GM19372 (cell line): Measurements from ENCODE around the gene HSD17B11.
"Not testable (repeated sequence)": the region's sequence is repeated elsewhere in the genome, so short reads cannot be mapped to it uniquely, and the experiment has no call there.

Experiments
- ATAC-seq: cut with Tn5 transposase; IDR thresholded peaks from one replicate; pipeline ENCODE4 v1.9.1; 2021; ENCODE audit warnings: mild to moderate bottlenecking, low read depth, moderate library complexity; ENCODE audit not compliant: unreplicated experiment

HSD17B11 gene

GRCh38 chr4:87406462-87406861 is 15.5 kb upstream of the HSD17B11 start:
- no peak for ATAC-seq

- ATAC-seq, result no peak
These were observed 14.3 kb upstream of the HSD17B11 start for GRCh38 chr4:87405211-87405820.

GRCh38 chr4:87403732-87404131 is 12.7 kb upstream of the HSD17B11 start:
- ATAC-seq, result not testable (repeated sequence)

- ATAC-seq, result no peak
These were observed 9.0 kb upstream of the HSD17B11 start for GRCh38 chr4:87399954-87400353.

DNA sequence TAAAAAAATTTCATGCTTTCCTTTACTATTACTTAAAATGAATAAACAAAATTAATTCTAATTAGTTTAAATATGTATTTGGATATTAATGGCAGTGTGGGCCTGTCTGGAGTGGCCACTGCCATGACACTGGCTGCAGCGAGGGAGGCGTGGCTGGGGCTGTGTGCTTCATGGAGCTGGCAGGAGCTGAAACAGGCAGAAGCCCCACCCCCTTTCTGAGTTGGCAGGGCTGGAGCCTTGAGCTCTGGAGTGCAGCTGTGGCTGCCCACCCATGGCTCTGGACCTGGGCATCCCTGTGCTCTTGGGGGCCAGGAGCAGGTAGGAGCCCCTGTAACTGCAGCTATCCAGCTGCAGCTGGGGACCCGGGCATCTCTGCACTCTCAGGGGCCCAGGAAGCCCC is 8.2 kb upstream of the HSD17B11 start:
- ATAC-seq, result no peak

DNA sequence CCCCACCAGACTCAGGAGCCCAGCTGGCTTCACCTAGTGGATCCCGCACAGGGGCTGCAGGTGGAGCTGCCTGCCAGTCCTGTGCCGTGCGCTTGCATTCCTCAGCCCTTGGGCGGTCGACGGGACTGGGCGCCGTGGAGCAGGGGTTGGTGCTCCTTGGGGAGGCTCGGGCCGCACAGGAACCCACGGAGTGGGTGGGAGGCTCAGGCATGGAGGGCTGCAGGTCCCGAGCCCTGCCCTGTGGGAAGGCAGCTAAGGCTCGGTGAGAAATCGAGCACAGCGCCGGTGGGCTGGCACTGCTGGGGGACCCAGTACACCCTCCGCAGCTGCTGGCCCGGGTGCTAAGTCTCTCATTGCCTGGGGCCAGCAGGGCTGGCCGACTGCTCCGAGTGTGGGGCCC is 4.9 kb upstream of the HSD17B11 start:
- ATAC-seq, result not testable (repeated sequence)

- ATAC-seq, result not testable (repeated sequence)
These were observed 4.1 kb upstream of the HSD17B11 start for GRCh38 chr4:87395073-87395472.

- no peak for ATAC-seq
These were observed 1.2 kb upstream of the HSD17B11 start for GRCh38 chr4:87392183-87392582.

DNA sequence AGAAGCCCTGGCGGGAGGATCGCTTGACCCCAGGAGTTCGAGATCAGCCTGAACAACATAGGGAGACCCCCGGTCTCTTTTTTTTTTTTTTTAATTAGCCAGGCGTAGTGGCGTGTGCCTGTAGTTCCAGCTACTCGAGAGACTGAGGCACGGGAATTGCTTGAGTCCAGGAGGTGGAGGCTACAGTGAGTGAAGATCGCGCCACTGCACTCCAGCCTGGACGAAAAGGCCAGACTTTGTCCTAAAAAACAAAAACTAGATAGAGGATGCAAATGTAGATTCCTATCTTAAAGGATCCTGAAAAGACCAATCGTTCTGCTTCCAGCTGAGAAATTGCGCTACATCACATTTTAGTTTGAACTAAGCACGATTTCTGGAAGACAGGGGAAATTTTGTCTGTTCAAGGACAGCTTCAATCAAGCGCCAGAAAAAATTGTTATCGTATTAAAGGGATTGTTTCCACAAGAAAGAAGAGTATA is 627 bp upstream of the HSD17B11 start:
- ATAC-seq, result peak; percentile 3

GRCh38 chr4:87390551-87390890 is 467 bp downstream of the HSD17B11 start:
- ATAC-seq, result no peak

DNA sequence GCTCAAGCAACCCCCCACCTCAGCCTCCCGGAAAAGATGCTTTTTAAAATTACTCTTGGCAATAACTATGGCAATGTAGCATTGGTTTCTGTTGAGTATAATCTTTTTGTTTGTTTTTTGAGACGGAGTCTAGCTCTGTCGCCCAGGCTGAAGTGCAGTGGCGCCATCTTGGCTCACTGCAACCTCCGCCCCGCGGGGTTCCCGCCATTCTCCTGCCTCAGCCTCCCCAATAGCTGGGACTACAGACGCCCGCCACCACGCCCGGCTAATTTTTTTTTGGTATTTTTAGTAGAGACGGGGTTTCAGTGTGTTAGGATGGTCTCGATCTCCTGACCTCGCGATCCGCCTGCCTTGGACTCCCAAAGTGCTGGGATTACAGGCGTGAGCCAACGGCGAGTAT is 933 bp downstream of the HSD17B11 start:
- ATAC-seq, result not testable (repeated sequence)

DNA sequence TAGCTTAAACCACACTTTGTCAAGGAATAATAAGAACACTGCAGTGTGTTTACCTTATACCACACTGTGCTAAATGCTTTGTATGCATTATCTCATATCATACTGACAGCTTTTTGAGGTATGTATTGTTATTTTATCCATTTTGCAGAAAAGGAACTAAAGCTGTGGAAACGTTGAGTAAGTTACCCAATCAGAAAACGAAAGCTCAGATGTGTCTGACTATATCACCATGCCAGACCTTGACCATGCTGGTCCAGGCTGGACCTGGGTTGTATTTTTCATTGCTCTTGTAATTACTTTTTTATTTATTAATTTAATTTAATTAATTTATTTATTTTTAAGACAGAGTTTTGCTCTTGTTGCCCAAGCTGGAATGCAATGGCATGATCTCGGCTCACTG is 2.1 kb downstream of the HSD17B11 start:
- no peak for ATAC-seq

- no peak for ATAC-seq
These were observed 3.8 kb downstream of the HSD17B11 start for GRCh38 chr4:87387237-87387636.

DNA sequence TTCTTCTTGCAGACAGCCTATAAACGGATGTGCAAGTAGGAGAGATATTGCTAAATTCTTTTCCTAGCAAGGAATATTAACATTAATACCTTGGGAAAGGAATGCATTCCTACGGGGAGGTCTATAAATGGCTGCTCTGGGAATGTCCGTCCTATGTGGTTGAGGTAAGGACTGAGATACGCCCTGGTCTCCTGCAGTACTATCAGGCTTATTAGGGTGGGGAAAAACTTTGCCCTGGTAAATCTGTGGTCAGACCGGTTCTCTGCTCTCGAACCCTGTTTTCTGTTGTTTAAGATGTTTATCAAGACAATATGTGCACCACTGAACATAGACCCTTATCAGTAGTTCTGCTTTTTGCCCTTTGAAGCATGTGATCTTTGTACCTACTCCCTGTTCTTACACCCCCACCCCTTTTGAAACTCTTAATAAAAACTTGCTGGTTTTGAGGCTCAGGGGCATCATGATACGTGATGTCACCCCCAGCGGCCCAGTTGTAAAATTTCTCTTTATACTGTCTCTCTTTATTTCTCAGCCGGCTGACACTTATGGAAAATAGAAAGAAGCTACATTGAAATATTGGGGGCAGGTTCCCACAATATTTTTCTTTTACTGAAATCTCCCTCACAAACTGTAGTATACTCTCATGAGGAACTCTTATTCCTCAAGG is 6.4 kb downstream of the HSD17B11 start:
- ATAC-seq, result not testable (repeated sequence)

- ATAC-seq, result no peak
These were observed 8.1 kb downstream of the HSD17B11 start for GRCh38 chr4:87382931-87383330.

DNA sequence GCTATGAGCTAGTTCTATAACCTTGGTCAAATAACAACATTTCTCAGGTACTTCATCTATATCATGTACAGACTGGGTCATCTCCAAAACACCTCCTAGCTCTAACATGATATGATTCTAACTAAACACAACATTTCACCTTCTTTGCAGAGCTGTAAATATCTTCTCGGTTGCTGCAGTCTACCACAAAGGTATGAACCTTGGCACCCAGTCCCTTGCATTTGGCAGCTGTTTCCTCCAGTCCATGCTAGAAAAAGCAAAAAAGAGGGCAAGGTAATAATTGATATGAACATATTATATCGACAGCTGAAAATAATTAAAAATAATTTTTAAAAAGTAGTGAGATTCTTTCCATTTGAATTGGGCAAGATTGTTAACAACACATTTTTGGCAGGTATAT is 8.9 kb downstream of the HSD17B11 start:
- ATAC-seq, result no peak

- no peak for ATAC-seq
These were observed 13.2 kb downstream of the HSD17B11 start for GRCh38 chr4:87377816-87378215.

DNA sequence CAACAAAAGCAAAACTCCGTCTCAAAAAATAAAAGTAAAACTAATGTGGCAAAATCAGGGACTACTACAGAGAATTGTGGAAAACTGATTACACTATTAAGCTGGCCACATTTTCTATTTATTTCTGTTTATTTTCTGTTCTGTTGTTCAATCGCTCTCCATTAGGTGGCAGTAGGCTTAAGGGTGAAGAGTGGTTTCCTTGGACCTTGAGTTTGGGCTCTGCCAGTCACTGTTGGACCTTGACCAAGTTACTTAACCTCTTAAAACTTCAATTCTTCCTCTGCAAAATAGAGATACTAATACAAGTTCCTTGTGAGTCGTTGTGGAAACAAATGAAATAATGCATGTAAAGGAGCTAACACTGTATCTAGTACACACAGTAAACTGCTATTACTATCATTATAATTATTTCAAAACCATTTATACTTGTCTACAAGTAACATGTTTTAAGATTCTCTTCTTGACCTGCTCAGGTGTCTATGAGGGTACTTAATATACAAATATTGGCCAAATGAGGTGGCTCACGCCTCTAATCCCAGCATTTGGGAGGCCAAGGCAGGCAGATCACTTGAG is 15.2 kb downstream of the HSD17B11 start:
- ATAC-seq, result no peak

- no peak for ATAC-seq
These were observed 20.9 kb downstream of the HSD17B11 start for GRCh38 chr4:87370068-87370467.

GRCh38 chr4:87366521-87367162 is 24.3 kb downstream of the HSD17B11 start:
- no peak for ATAC-seq

GRCh38 chr4:87365348-87365747 is 25.6 kb downstream of the HSD17B11 start:
- no peak for ATAC-seq

GRCh38 chr4:87363552-87363951 is 27.4 kb downstream of the HSD17B11 start:
- ATAC-seq, result no peak
